HUES64 (cell line): ENCODE measurements around the gene CEACAM16.

Experiments used
- H3K27ac ChIP-seq: 2 replicates; pipeline ENCODE4 v1.7.0; 2013; ENCODE audit warnings: low read depth, low read length, inconsistent platforms
- H3K27me3 ChIP-seq: 2 replicates; pipeline ENCODE4 v1.6.1; 2013; ENCODE audit warnings: mild to moderate bottlenecking, low read length; ENCODE audit not compliant: insufficient read depth
- H3K36me3 ChIP-seq: 2 replicates; pipeline ENCODE4 v1.6.1; 2013; ENCODE audit warnings: mild to moderate bottlenecking, low read length; ENCODE audit not compliant: insufficient read depth
- H3K4me1 ChIP-seq: 2 replicates; pipeline ENCODE4 v1.6.1; 2013; ENCODE audit warnings: mild to moderate bottlenecking, low read length, moderate library complexity; ENCODE audit not compliant: insufficient read depth
- H3K4me3 ChIP-seq: 2 replicates; pipeline ENCODE4 v1.5.1; 2013; ENCODE audit warnings: mild to moderate bottlenecking, low read length, moderate library complexity
- H3K9ac ChIP-seq: 2 replicates; pipeline ENCODE4 v1.6.1; 2013; ENCODE audit warnings: mild to moderate bottlenecking, low read depth, low read length
- H3K9me3 ChIP-seq: 2 replicates; pipeline ENCODE4 v1.6.1; 2013; ENCODE audit warnings: low read depth, low read length; ENCODE audit not compliant: insufficient read depth
- WGBS: fragments of 150-250, 120-280 bp; methylation state at CpG from one replicate; pipeline ENCODE4 v1.1.7; 2013; ENCODE audit warnings: missing lambda C conversion rate; 5-methylcytosine and 5-hydroxymethylcytosine counted together

CEACAM16 gene

DNA sequence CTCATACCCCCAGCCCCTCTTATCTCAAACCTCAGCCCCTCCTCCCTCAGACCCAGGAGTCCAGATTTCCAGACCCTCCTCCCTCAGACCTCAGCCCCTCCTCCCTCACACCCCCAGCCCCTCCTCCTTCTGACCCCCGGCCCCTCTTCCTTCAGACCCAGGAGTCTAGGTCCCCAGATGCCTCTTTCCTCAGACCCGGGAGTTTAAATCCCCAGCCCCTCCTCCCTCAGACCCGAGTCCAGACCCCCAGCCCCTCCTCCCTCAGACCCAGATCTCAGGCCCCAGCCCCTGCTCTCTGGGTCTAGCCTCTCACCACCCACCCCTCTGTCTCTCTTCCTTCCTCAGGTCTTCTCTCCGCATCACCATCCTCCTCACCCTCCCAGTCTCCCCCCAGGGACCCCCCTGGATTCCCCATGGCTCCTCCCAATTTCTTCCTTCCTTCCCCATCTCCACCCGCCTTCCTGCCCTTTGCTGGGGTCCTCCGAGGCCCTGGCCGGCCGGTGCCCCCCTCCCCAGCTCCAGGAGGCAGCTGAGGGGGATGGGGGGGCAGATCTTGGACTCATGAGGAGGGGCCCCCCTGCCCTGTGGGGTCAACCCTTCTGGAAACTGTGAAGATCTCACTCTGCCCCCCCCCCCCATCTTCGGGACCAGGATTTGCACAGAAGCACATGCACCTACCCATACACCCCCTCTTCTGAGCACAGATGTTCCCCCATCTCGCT lies 60.3 kb downstream of the CEACAM16 start:
- Histone ChIP-seq H3K4me1 (peaks cover 18% of the 10 kb centered on the region), H3K36me3 (no peaks in the 10 kb centered on the region), H3K4me3 (no peak overlapping the region), H3K9ac (no peak overlapping the region), H3K27me3 (peaks cover 44% of the 10 kb centered on the region), H3K27ac (no peak overlapping the region), H3K9me3 (no peaks in the 10 kb centered on the region)
- WGBS: 51% methylated on average over 5 of the region's 10 CpGs
